Gastroesophageal sphincter (tissue), 4 donors: ENCODE measurements around the gene VTI1A. TPM values are rescaled to one million over a fixed set of nuclear protein-coding genes. Genes with fewer than 3 reads are reported as not detected.

Source experiments
- ATAC-seq: fragments of 150-250 bp; one replicate; pipeline ENCODE4 v1.9.1; 2016; ENCODE audit warnings: mild to moderate bottlenecking, moderate library complexity
- H3K27ac ChIP-seq, 4 donors: fragments of 200-600 bp; sonication (generic) in 3 of 4; 1 replicate in 3 of 4; 2 replicates in 1 of 4; pipeline ENCODE4 v1.5.1; 2016 to 2019
- H3K27me3 ChIP-seq: fragments of 200-600 bp; sonication (generic); one replicate; pipeline ENCODE4 v1.5.1; 2019
- H3K36me3 ChIP-seq, 2 donors: fragments of 200-600 bp; sonication (generic); one replicate each; pipeline ENCODE4 v1.5.1; 2019; ENCODE audit warnings: control low read depth in 1 of 2
- H3K4me1 ChIP-seq, 3 donors: fragments of 200-600 bp; sonication (generic); 1 replicate in 2 of 3; 2 replicates in 1 of 3; pipeline ENCODE4 v1.5.1; 2016 to 2019; ENCODE audit warnings: control low read depth in 2 of 3
- H3K4me3 ChIP-seq, 2 donors: fragments of 200-600 bp; sonication (generic); one replicate each; pipeline ENCODE4 v1.5.1; 2019; ENCODE audit warnings: mild to moderate bottlenecking in 1 of 2, moderate library complexity in 1 of 2
- H3K9me3 ChIP-seq, 3 donors: fragments of 200-600 bp; sonication (generic); one replicate each; pipeline ENCODE4 v1.5.1; 2017 to 2019; ENCODE audit warnings: control low read depth in 2 of 3
- EP300 ChIP-seq: sonication (generic); formaldehyde crosslinking; IDR thresholded peaks from one replicate; pipeline ENCODE4 v1.6.1; 2017; ENCODE audit warnings: antibody characterized with exemption, mild to moderate bottlenecking
- POLR2A ChIP-seq, 2 donors: fragments of 450-650 bp; IDR thresholded peaks; one replicate each; pipeline ENCODE4 v1.6.1; 2017; ENCODE audit warnings: antibody characterized with exemption in 2 of 2, mild to moderate bottlenecking in 2 of 2, moderate library complexity in 1 of 2
- POLR2AphosphoS5 ChIP-seq: sonication (generic); formaldehyde crosslinking; IDR thresholded peaks from one replicate; pipeline ENCODE4 v1.6.1; 2017; ENCODE audit warnings: antibody characterized with exemption
- WGBS, 2 donors: methylation state at CpG; one replicate each; pipeline ENCODE4 v1.1.5; 2018; ENCODE audit warnings: low coverage in 1 of 2; 5-methylcytosine and 5-hydroxymethylcytosine counted together
- total RNA-seq, 4 donors: library from RNA; depleted of rRNA; stranded (reverse); fragments of >200 nt; gene quantifications; one replicate each; pipeline ENCODE4 v1.1.0, GENCODE V29; 2016
- TF ChIP-seq, protein P1 (sequence below), 4 experiments: fragments of 200-600 bp in 2 of 4; fragments of 450-650 bp in 2 of 4; sonication (generic) in 1 of 4; IDR thresholded peaks; one replicate each; pipeline ENCODE4 v1.5.1; 2017 to 2019; ENCODE audit warnings: antibody characterized with exemption in 4 of 4, mild to moderate bottlenecking in 2 of 4, moderate library complexity in 2 of 4

The VTI1A gene
- total RNA-seq, 4 donors from 2014 or later: 19.6 to 81.9 (median 43.1) TPM

GRCh38 chr10:112801004-112801403 lies 354.0 kb downstream of the VTI1A start:
- Histone ChIP-seq H3K4me3 (no peak overlapping the region), H3K27ac (no peak overlapping the region), H3K36me3 (no peaks in the 10 kb centered on the region), H3K4me1 (no peaks in the 10 kb centered on the region), H3K27me3 (no peaks in the 10 kb centered on the region), H3K9me3 (no peaks in the 10 kb centered on the region)
- TF ChIP-seq, protein P1, sequence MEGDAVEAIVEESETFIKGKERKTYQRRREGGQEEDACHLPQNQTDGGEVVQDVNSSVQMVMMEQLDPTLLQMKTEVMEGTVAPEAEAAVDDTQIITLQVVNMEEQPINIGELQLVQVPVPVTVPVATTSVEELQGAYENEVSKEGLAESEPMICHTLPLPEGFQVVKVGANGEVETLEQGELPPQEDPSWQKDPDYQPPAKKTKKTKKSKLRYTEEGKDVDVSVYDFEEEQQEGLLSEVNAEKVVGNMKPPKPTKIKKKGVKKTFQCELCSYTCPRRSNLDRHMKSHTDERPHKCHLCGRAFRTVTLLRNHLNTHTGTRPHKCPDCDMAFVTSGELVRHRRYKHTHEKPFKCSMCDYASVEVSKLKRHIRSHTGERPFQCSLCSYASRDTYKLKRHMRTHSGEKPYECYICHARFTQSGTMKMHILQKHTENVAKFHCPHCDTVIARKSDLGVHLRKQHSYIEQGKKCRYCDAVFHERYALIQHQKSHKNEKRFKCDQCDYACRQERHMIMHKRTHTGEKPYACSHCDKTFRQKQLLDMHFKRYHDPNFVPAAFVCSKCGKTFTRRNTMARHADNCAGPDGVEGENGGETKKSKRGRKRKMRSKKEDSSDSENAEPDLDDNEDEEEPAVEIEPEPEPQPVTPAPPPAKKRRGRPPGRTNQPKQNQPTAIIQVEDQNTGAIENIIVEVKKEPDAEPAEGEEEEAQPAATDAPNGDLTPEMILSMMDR (IDR thresholded peaks at IDR 0.05): no peak
- no peak for TF ChIP-seq POLR2A (IDR thresholded peaks at IDR 0.05)
- no peak for TF ChIP-seq EP300
- TF ChIP-seq POLR2AphosphoS5: no peak
- WGBS, 2 donors: 92% methylated on average over 3 of the region's 3 CpGs; no CpG with 5 or more reads in 1 of the 2 donors
- ATAC-seq: no peak

- Histone ChIP-seq H3K36me3 (no peaks in the 10 kb centered on the region), H3K27me3 (no peaks in the 10 kb centered on the region), H3K4me3 (no peak overlapping the region), H3K9me3 (no peaks in the 10 kb centered on the region), H3K27ac (no peak overlapping the region), H3K4me1 (no peaks in the 10 kb centered on the region)
- TF ChIP-seq EP300 (no peak), POLR2AphosphoS5 (no peak), POLR2A (IDR thresholded peaks at IDR 0.05) (no peak)
- TF ChIP-seq, protein P1 (IDR thresholded peaks at IDR 0.05): no peak
- no peak for ATAC-seq
- 87 to 94% methylated on average over 3 to 4 of the region's 4 CpGs for WGBS, 2 donors
These were observed 354.7 kb downstream of the VTI1A start for GRCh38 chr10:112801748-112802147.

DNA sequence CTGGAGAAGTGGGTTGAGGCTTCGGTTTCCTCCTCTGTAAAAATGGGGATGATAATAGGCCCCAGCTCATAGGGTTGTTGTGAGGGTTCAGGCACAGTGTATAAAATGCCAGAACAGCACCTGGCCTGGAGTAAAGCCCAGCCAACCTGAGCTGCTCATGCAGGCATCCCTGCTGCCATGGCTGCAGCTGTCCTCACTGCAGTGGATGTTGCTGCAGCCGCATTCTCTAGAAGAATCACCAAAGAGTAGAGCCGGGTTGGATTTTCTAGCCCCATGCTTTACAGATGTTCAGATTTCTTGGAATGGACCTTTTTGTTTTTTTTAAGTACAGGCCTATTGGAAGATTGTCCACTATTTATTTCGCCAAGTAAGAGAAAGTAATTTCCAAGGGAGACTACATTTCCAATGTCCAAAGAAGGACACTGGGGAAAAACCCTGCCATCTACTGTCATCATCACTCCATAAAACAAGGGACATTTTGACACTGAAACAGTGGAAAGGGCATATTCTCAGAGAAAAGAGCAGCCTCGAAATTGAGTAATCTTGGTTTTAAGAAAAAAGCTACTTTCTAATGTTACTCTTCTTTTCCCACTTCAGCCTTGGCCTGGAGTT lies 355.5 kb downstream of the VTI1A start:
- ATAC-seq: no peak
- no peak overlapping the region for H3K4me3 ChIP-seq

DNA sequence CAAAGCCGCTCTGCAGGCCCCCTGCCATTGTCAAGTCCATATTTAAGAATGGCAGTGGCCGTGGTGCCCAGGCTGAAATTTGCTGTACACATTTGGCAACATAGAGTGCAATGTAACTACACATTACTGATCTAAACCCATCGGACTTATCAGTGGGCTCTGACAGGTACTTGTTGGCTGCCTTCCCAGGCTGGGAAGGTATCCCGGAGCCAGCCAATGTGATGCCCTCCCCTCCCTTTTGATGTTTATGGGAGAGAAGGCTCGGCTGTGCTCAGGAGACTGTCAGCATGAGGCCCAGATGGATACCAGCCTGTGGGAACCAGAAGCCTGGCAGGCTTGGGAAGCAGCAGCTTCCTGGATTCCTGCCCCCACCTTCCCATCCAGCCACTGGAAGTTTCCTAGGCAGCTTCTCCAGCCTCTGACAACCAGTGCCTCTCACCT lies 357.0 kb downstream of the VTI1A start:
- TF ChIP-seq POLR2A (IDR thresholded peaks at IDR 0.05): no peak
- TF ChIP-seq EP300: no peak
- TF ChIP-seq, protein P1 (IDR thresholded peaks at IDR 0.05): no peak
- WGBS, 2 donors: 20 to 100% methylated on average over 2 of the region's 5 CpGs
- ATAC-seq: no peak

More for the DNA sequence above, 355.5 kb downstream of the VTI1A start:
- Histone ChIP-seq H3K27ac (no peak overlapping the region), H3K9me3 (no peaks in the 10 kb centered on the region), H3K36me3 (no peaks in the 10 kb centered on the region), H3K4me1 (no peaks in the 10 kb centered on the region), H3K27me3 (no peaks in the 10 kb centered on the region)
- 71 to 84% methylated on average over 3 to 4 of the region's 5 CpGs for whole genome bisulfite sequencing, 2 donors
- TF ChIP-seq, protein P1 (IDR thresholded peaks at IDR 0.05): no peak
- no peak for TF ChIP-seq POLR2A (IDR thresholded peaks at IDR 0.05)
- no peak for TF ChIP-seq POLR2AphosphoS5
- no peak for TF ChIP-seq EP300

DNA sequence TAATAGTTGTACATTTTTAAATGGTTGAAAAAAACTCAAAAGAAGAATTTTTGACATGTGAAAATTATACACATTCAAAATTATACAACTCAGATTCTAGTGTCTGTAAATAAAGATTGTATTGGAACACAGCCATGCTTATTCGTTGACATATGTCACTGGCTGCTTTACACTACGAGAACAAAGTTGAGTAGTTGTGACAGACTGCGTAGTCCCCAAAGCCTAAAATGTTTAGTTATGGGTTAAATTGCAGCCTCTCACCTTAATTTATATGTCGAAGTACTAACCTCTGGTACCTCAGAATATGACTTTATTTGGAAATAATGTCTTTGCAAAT lies 358.2 kb downstream of the VTI1A start:
- ATAC-seq: no peak
- Histone ChIP-seq H3K9me3 (no peaks in the 10 kb centered on the region), H3K27me3 (no peaks in the 10 kb centered on the region), H3K27ac (no peak overlapping the region), H3K4me3 (no peak overlapping the region), H3K4me1 (no peaks in the 10 kb centered on the region), H3K36me3 (no peaks in the 10 kb centered on the region)
- TF ChIP-seq, protein P1 (IDR thresholded peaks at IDR 0.05): no peak
- TF ChIP-seq POLR2AphosphoS5 (no peak), POLR2A (IDR thresholded peaks at IDR 0.05) (no peak), EP300 (no peak)
- WGBS, 2 donors: 90 to 93% methylated on average over 4 of the region's 4 CpGs

More for the DNA sequence above, 357.0 kb downstream of the VTI1A start:
- Histone ChIP-seq H3K36me3 (no peaks in the 10 kb centered on the region), H3K27ac (no peak overlapping the region), H3K4me3 (no peak overlapping the region), H3K9me3 (no peaks in the 10 kb centered on the region), H3K27me3 (no peaks in the 10 kb centered on the region), H3K4me1 (no peaks in the 10 kb centered on the region)
